MV-4-11 (cell line): ENCODE data around the gene FCHSD2.

Source experiments
- DNase-seq: peaks from one replicate; lab custom pipeline; 2025; lab: John Stamatoyannopoulos, UW

The FCHSD2 gene

GRCh38 chr11:72789493-72790131 lies 352.5 kb downstream of the FCHSD2 start:
- no peak for DNase-seq

GRCh38 chr11:72788241-72788640 lies 353.9 kb downstream of the FCHSD2 start:
- DNase-seq, result no peak

GRCh38 chr11:72787216-72788104 lies 354.7 kb downstream of the FCHSD2 start:
- peak; percentile 76 for DNase-seq
